HEK293 (cell line): Measurements from ENCODE around the gene HDAC10.

Experiments
- CTCF ChIP-seq: fragments of 450-650 bp; formaldehyde crosslinking; IDR thresholded peaks from 2 replicates; pipeline ENCODE4 v1.5.1; 2016; ENCODE audit warnings: missing biosample characterization, missing genetic modification characterization
- HOXA7 ChIP-seq: sonication (generic); formaldehyde crosslinking; IDR thresholded peaks from 2 replicates; pipeline ENCODE4 v1.8.1; 2022; ENCODE audit warnings: missing genetic modification reagents, borderline replicate concordance
- KLF1 ChIP-seq: fragments of 450-650 bp; formaldehyde crosslinking; IDR thresholded peaks from 2 replicates; pipeline ENCODE4 v1.5.1; 2016; ENCODE audit warnings: missing biosample characterization, missing genetic modification characterization
- PATZ1 ChIP-seq: fragments of 450-650 bp; formaldehyde crosslinking; IDR thresholded peaks from 2 replicates; pipeline ENCODE4 v1.5.1; 2016; ENCODE audit warnings: missing biosample characterization, missing genetic modification characterization
- REST ChIP-seq: fragments of 450-650 bp; formaldehyde crosslinking; IDR thresholded peaks from 2 replicates; pipeline ENCODE4 v1.5.1; 2016; ENCODE audit warnings: missing biosample characterization, missing genetic modification characterization
- YY1 ChIP-seq: fragments of 450-650 bp; formaldehyde crosslinking; IDR thresholded peaks from 2 replicates; pipeline ENCODE4 v1.5.1; 2018; ENCODE audit warnings: missing biosample characterization, missing genetic modification characterization
- ZBTB10 ChIP-seq: fragments of 450-650 bp; formaldehyde crosslinking; IDR thresholded peaks from 2 replicates; pipeline ENCODE4 v1.5.1; 2016; ENCODE audit warnings: missing biosample characterization, missing genetic modification characterization
- ZBTB26 ChIP-seq: fragments of 450-650 bp; formaldehyde crosslinking; optimal IDR thresholded peaks from 2 replicates; pipeline ENCODE3; 2016; ENCODE audit warnings: missing biosample characterization, mild to moderate bottlenecking, missing genetic modification characterization
- ZNF202 ChIP-seq: fragments of 450-650 bp; formaldehyde crosslinking; IDR thresholded peaks from 2 replicates; pipeline ENCODE4 v1.5.1; 2016; ENCODE audit warnings: missing biosample characterization, missing genetic modification characterization, borderline replicate concordance
- ZNF514 ChIP-seq: fragments of 450-650 bp; formaldehyde crosslinking; IDR thresholded peaks from 2 replicates; pipeline ENCODE4 v1.5.1; 2016; ENCODE audit warnings: missing biosample characterization, missing genetic modification characterization
- ZNF529 ChIP-seq: fragments of 450-650 bp; formaldehyde crosslinking; IDR thresholded peaks from 2 replicates; pipeline ENCODE4 v1.5.1; 2017; ENCODE audit warnings: missing genetic modification characterization, missing biosample characterization; ENCODE audit not compliant: insufficient replicate concordance
- ZNF837 ChIP-seq: fragments of 450-650 bp; formaldehyde crosslinking; IDR thresholded peaks from 2 replicates; pipeline ENCODE4 v1.5.1; 2016; ENCODE audit warnings: missing biosample characterization, missing genetic modification characterization
- ZSCAN18 ChIP-seq: fragments of 450-650 bp; formaldehyde crosslinking; IDR thresholded peaks from 2 replicates; pipeline ENCODE4 v1.5.1; 2016; ENCODE audit warnings: missing biosample characterization, missing genetic modification characterization
- ZSCAN30 ChIP-seq: fragments of 450-650 bp; IDR thresholded peaks from 2 replicates; pipeline ENCODE4 v1.5.1; 2018; ENCODE audit warnings: missing biosample characterization, mild to moderate bottlenecking, missing genetic modification characterization, moderate library complexity

GRCh38 chr22:50255099-50255498 lies 4.0 kb upstream of the HDAC10 start:
- TF ChIP-seq ZBTB26 (tag by site-specific recombination) (no peak), ZNF837 (tag by site-specific recombination) (no peak), CTCF (tag by site-specific recombination) (no peak), ZSCAN30 (tag by site-specific recombination) (no peak), HOXA7 (CRISPR knock-in tag) (no peak), KLF1 (no peak), ZNF202 (tag by site-specific recombination) (no peak), REST (tag by site-specific recombination) (no peak), ZNF529 (tag by site-specific recombination) (no peak), PATZ1 (tag by site-specific recombination) (no peak), ZBTB10 (tag by site-specific recombination) (no peak), YY1 (no peak), ZSCAN18 (no peak), ZNF514 (tag by site-specific recombination) (no peak)
